ENCODE data around the gene C7orf57.
A peak's percentile ranks its signal among the peaks of the same experiment; 100 is the strongest.

C7orf57 gene

GRCh38 chr7:48109848-48110663 lies 74.7 kb downstream of the C7orf57 start:
- peak; percentile 54 for DNase-seq (ENCODE audit: low read depth)

DNA sequence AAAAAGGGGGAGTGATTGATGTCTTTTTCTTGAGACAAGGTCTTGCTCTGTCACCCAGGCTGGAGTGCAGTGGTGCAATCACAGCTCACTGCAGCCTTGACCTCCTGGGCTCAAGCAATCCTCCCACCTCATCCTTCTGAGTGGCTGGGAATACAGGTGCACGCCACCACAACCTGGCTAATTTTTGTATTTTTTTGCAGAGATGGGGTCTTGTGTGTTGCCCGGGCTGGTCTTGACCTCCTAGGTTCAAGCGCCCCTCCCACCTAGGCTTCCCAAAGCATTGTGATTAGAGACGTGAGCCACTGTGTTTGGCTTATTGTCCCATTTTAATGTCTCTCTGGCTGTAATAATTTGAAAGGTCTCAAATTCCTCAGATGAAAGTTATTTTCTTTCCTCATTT lies 75.5 kb downstream of the C7orf57 start:
- no peak for DNase-seq (ENCODE audit: low read depth)

Data from EH (cell line).